ENCODE results near the gene SLC43A2.

SLC43A2 gene

GRCh38 chr17:1646199-1646875, 17.7 kb upstream of the SLC43A2 start:
- H3K9me3 ChIP-seq (ENCODE audit: insufficient read depth, low read length, severe bottlenecking), result no peaks in the 10 kb centered on the region
- TF ChIP-seq CTCF (IDR thresholded peaks at IDR 0.05; ENCODE audit: borderline replicate concordance, extremely low read depth, low read length, poor library complexity, severe bottlenecking) (no peak), EZH2 (IDR thresholded peaks at IDR 0.05; ENCODE audit: borderline replicate concordance, low read depth, low read length, severe bottlenecking) (no peak)
- no peak overlapping the region for H3K4me2 ChIP-seq (ENCODE audit: insufficient read depth, low read length)
- no peak overlapping the region for H3K27ac ChIP-seq (ENCODE audit: low read length)
- no peak for ATAC-seq (ENCODE audit: insufficient read depth, low read depth)
- H3K4me3 ChIP-seq (ENCODE audit: low read depth in 1 of 2, low read length in 2 of 2), result no peak overlapping the region
- peaks cover 16% of the 10 kb centered on the region for H3K36me3 ChIP-seq (ENCODE audit: insufficient read depth, low read length)
- H3K27me3 ChIP-seq (ENCODE audit: insufficient read depth, low read length, poor library complexity), result peaks cover 4% of the 10 kb centered on the region
- DNase-seq, result no peak
- no peak overlapping the region for H2AFZ ChIP-seq (ENCODE audit: low read depth, low read length)
- no peaks in the 10 kb centered on the region for H3K79me2 ChIP-seq (ENCODE audit: insufficient read depth, low read length)
- peaks cover 18% of the 10 kb centered on the region for H4K20me1 ChIP-seq (ENCODE audit: insufficient read depth, low read length)
- H3K4me1 ChIP-seq (ENCODE audit: insufficient read depth, low read length), result peaks cover 34% of the 10 kb centered on the region
- H3K9ac ChIP-seq (ENCODE audit: low read depth, low read length), result no peak overlapping the region

- H3K4me2 ChIP-seq (ENCODE audit: insufficient read depth, low read length), result no peak within 1 kb of the TSS
These were observed 16.9 kb upstream of the SLC43A2 start, which contains the start of gene SCARF1 for GRCh38 chr17:1645207-1646171. SCARF1 (minus strand) TSS chr17:1645732; CDS start chr17:1645697, 35 bp downstream.

GRCh38 chr17:1644493-1645206, 16.0 kb upstream of the SLC43A2 start:
- H3K27me3 ChIP-seq (ENCODE audit: insufficient read depth, low read length, poor library complexity), result peaks cover 4% of the 10 kb centered on the region
- H3K4me1 ChIP-seq (ENCODE audit: insufficient read depth, low read length), result peaks cover 18% of the 10 kb centered on the region
- no peak overlapping the region for H3K4me2 ChIP-seq (ENCODE audit: insufficient read depth, low read length)
- no peaks in the 10 kb centered on the region for H3K79me2 ChIP-seq (ENCODE audit: insufficient read depth, low read length)
- DNase-seq (no peak), ATAC-seq (ENCODE audit: insufficient read depth, low read depth) (no peak)
- no peak overlapping the region for H2AFZ ChIP-seq (ENCODE audit: low read depth, low read length)
- H3K9ac ChIP-seq (ENCODE audit: low read depth, low read length), result no peak overlapping the region
- H3K9me3 ChIP-seq (ENCODE audit: insufficient read depth, low read length, severe bottlenecking), result no peaks in the 10 kb centered on the region
- no peaks in the 10 kb centered on the region for H3K36me3 ChIP-seq (ENCODE audit: insufficient read depth, low read length)
- no peak overlapping the region for H3K27ac ChIP-seq (ENCODE audit: low read length)
- no peak overlapping the region for H3K4me3 ChIP-seq (ENCODE audit: low read depth in 1 of 2, low read length in 2 of 2)
- H4K20me1 ChIP-seq (ENCODE audit: insufficient read depth, low read length), result peaks cover 3% of the 10 kb centered on the region; the same call in 1 of the 2 replicates
- TF ChIP-seq CTCF (IDR thresholded peaks at IDR 0.05; ENCODE audit: borderline replicate concordance, extremely low read depth, low read length, poor library complexity, severe bottlenecking) (no peak), EZH2 (IDR thresholded peaks at IDR 0.05; ENCODE audit: borderline replicate concordance, low read depth, low read length, severe bottlenecking) (no peak)

More at GRCh38 chr17:1645207-1646171, 16.9 kb upstream of the SLC43A2 start, which contains the start of gene SCARF1:
- Histone ChIP-seq H3K36me3 (ENCODE audit: insufficient read depth, low read length) (peaks cover 7% of the 10 kb centered on the region), H3K27me3 (ENCODE audit: insufficient read depth, low read length, poor library complexity) (peaks cover 4% of the 10 kb centered on the region), H3K9me3 (ENCODE audit: insufficient read depth, low read length, severe bottlenecking) (no peaks in the 10 kb centered on the region), H4K20me1 (ENCODE audit: insufficient read depth, low read length) (peaks cover 10% of the 10 kb centered on the region), H3K4me1 (ENCODE audit: insufficient read depth, low read length) (peaks cover 26% of the 10 kb centered on the region), H3K79me2 (ENCODE audit: insufficient read depth, low read length) (no peaks in the 10 kb centered on the region), H3K27ac (ENCODE audit: low read length) (no peak within 1 kb of the TSS), H2AFZ (ENCODE audit: low read depth, low read length) (no peak within 1 kb of the TSS), H3K4me3 (ENCODE audit: low read depth in 1 of 2, low read length in 2 of 2) (no peak within 1 kb of the TSS), H3K9ac (ENCODE audit: low read depth, low read length) (no peak within 1 kb of the TSS)
- DNase-seq (no peak), ATAC-seq (ENCODE audit: insufficient read depth, low read depth) (no peak)
- TF ChIP-seq EZH2 (IDR thresholded peaks at IDR 0.05; ENCODE audit: borderline replicate concordance, low read depth, low read length, severe bottlenecking) (no peak), CTCF (IDR thresholded peaks at IDR 0.05; ENCODE audit: borderline replicate concordance, extremely low read depth, low read length, poor library complexity, severe bottlenecking) (no peak)

Data from DND-41 (cell line).